MCF 10A (cell line): Measurements from ENCODE around the gene ELFN2. TPM values are rescaled to one million over a fixed set of nuclear protein-coding genes. Genes with fewer than 3 reads are reported as not detected.

Source experiments
- BruUV-seq: library from RNA; stranded (reverse); fragments of 400-500 nt; replicated peaks from 2 replicates; lab custom pipeline; 2021; lab: Mats Ljungman, UMichigan
- CTCF ChIA-PET: fragments of 300-600 bp; sonication (Branson Sonifier 250); formaldehyde crosslinking; extraction: SDS; loops from one replicate; lab custom pipeline; 2021; ENCODE audit warnings: antibody characterized with exemption, inconsistent platforms; lab: Yijun Ruan, JAX
- POLR2A ChIA-PET: fragments of 300-600, 350-650 bp; sonication (Branson Sonifier 250); formaldehyde crosslinking; extraction: SDS; loops from one replicate; lab custom pipeline; 2020; ENCODE audit warnings: antibody characterized with exemption, inconsistent platforms; lab: Yijun Ruan, JAX
- DNase-seq: peaks from one replicate; pipeline ENCODE4 v3.0.0-alpha.2; 2018; ENCODE audit not compliant: unreplicated experiment
- H3K27ac Mint-ChIP-seq: one replicate; pipeline ENCODE4 v1.8.0; 2022; ENCODE audit warnings: mild to moderate bottlenecking, low read depth, mixed read lengths; ENCODE audit not compliant: unreplicated experiment
- H3K27me3 Mint-ChIP-seq: one replicate; pipeline ENCODE4 v1.8.0; 2022; ENCODE audit warnings: mixed read lengths; ENCODE audit not compliant: insufficient read depth, unreplicated experiment
- H3K36me3 Mint-ChIP-seq: one replicate; pipeline ENCODE4 v1.8.0; 2022; ENCODE audit warnings: mild to moderate bottlenecking, moderate library complexity, mixed read lengths; ENCODE audit not compliant: insufficient read depth, unreplicated experiment
- H3K4me1 Mint-ChIP-seq: one replicate; pipeline ENCODE4 v1.8.0; 2022; ENCODE audit warnings: mixed read lengths; ENCODE audit not compliant: insufficient read depth, unreplicated experiment
- H3K4me3 Mint-ChIP-seq: one replicate; pipeline ENCODE4 v1.8.0; 2022; ENCODE audit warnings: mild to moderate bottlenecking, moderate library complexity, mixed read lengths; ENCODE audit not compliant: unreplicated experiment
- H3K9me3 Mint-ChIP-seq: one replicate; pipeline ENCODE4 v1.8.0; 2022; ENCODE audit warnings: mixed read lengths; ENCODE audit not compliant: unreplicated experiment
- intact Hi-C: fragments of 100-400 bp; cut with micrococcal nuclease; formaldehyde crosslinking; loops from 2 replicates; pipeline ENCODE4 v1.14.1; 2022
- total RNA-seq: library from RNA; stranded (reverse); gene quantifications from 2 replicates; pipeline ENCODE4 v1.2.3, GENCODE V29; 2022
- TF ChIP-seq, protein P1 (sequence below): fragments of 200-600 bp; IDR thresholded peaks from one replicate; pipeline ENCODE4 v1.8.0; 2022; ENCODE audit warnings: antibody characterized with exemption, mild to moderate bottlenecking; ENCODE audit not compliant: unreplicated experiment

The ELFN2 gene
- total RNA-seq, 1 experiment from 2014 or later = 4.2 TPM

DNA sequence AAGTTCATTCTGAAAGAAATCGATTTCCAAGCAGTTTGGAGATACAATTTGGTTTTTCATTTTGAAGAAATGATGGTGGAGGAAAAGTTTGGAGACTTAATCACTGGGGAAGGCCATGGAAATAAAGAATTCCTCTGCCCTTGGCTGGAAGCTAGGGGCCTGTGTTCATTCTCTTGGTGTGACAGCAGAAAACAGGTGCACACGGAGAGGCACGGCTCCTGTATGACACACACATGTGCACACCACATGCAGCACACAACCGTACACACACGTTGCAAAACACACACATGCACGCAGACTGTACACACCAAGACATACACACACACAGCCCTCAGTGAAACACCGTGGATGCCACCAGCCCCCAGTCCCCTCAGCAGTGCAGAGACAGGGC lies 80.8 kb downstream of the ELFN2 start:
- Mint-ChIP-seq H3K27me3 (no peaks in the 10 kb centered on the region), H3K27ac (no peak overlapping the region), H3K4me1 (peaks cover 7% of the 10 kb centered on the region), H3K9me3 (no peaks in the 10 kb centered on the region), H3K36me3 (peaks cover 7% of the 10 kb centered on the region), H3K4me3 (no peak overlapping the region)
- ChIA-PET POLR2A (interaction anchor here (0.8 kb wide), 1 partner anchor 52 kb away, joined by 3 read pairs; no protein-coding TSS in a partner anchor), CTCF (no interaction called here)
- intact Hi-C loops = no loop called here
- no peak for DNase-seq
- BruUV-seq = no TSS peak
- TF ChIP-seq, protein P1, sequence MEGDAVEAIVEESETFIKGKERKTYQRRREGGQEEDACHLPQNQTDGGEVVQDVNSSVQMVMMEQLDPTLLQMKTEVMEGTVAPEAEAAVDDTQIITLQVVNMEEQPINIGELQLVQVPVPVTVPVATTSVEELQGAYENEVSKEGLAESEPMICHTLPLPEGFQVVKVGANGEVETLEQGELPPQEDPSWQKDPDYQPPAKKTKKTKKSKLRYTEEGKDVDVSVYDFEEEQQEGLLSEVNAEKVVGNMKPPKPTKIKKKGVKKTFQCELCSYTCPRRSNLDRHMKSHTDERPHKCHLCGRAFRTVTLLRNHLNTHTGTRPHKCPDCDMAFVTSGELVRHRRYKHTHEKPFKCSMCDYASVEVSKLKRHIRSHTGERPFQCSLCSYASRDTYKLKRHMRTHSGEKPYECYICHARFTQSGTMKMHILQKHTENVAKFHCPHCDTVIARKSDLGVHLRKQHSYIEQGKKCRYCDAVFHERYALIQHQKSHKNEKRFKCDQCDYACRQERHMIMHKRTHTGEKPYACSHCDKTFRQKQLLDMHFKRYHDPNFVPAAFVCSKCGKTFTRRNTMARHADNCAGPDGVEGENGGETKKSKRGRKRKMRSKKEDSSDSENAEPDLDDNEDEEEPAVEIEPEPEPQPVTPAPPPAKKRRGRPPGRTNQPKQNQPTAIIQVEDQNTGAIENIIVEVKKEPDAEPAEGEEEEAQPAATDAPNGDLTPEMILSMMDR = no peak

DNA sequence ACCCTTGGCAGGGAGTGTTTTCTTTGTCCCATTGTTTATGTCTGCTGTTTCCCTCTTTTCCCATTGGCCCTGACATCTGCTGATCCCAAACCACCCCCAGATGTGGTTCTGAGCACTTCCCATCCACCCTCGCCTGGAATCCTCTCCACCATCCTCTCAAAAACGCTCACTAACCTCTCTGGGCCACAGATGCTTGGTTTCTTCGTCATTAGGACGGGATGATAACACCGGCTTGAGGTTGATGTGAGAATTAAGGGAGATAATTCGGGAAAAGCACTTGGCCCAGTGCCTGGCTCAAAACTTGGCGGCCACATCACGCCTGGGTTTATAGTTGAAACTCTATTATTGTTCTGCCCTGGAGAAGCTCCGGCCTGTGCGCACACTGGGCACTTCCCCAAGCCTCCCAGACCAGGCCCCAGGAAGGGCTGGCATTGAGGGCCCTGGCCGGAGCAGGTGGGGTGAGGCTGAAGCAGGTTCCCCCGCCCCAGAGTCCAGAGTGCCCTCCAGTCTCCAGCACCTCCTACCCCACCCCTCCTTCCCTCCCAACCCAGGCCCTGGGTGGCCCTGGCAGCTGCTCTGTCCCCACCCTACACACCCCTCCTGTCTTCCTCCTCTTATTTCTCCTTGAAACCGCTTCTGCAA lies 81.3 kb downstream of the ELFN2 start:
- peaks cover 7% of the 10 kb centered on the region for H3K4me1 Mint-ChIP-seq
- H3K9me3 Mint-ChIP-seq = no peaks in the 10 kb centered on the region
- TF ChIP-seq, protein P1 = no peak
- ChIA-PET POLR2A (interaction anchor here (0.6 to 0.8 kb wide), 2 partner anchors 53 to 805 kb away, joined by 3 read pairs; no protein-coding TSS in a partner anchor), CTCF (no interaction called here)
- H3K27ac Mint-ChIP-seq = no peak overlapping the region
- peak; percentile 38 for DNase-seq
- H3K4me3 Mint-ChIP-seq = no peak overlapping the region
- intact Hi-C loops = no loop called here
- H3K27me3 Mint-ChIP-seq = no peaks in the 10 kb centered on the region
- BruUV-seq = no TSS peak
- peaks cover 7% of the 10 kb centered on the region for H3K36me3 Mint-ChIP-seq

DNA sequence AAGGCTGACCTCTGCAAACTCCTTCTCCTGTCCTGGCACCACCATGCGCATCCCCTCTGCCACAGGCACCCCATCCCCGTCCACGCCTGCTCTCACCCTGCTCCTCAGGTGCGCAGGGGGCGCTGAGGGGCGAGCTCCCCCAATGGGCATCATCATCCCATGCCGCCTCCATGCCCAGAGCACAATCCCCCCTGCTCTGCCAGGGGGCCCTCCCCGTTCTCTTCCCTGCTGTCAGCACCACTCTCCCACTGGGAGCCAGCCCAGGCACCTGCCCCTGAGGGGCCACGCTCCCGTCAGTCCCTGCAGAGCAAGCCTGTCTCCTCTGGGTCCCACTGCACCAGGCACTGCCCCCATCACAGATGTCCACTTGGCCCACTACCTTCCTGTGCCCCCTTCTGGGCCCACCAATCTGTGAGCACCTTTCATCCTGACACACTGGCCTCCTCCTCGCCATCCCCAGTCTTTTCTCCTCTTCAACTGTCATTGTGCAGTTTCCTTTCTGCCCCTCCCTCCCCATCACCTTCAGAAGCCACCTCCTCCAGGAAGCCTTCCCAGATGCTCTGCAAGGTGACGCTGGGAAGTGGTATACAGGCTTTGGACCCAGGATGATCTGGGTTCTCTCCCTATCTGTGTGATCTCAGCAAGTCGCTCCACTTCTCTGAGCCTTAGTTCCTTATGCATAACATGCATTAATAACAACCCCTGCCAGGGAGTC lies 82.4 kb downstream of the ELFN2 start:
- Mint-ChIP-seq H3K9me3 (no peaks in the 10 kb centered on the region), H3K4me1 (peaks cover 7% of the 10 kb centered on the region), H3K27me3 (no peaks in the 10 kb centered on the region), H3K27ac (no peak overlapping the region), H3K4me3 (no peak overlapping the region), H3K36me3 (peaks cover 7% of the 10 kb centered on the region)
- ChIA-PET CTCF (no interaction called here), POLR2A (no interaction called here)
- intact Hi-C loops = no loop called here
- BruUV-seq = no TSS peak
- TF ChIP-seq, protein P1 = no peak
- DNase-seq = no peak

DNA sequence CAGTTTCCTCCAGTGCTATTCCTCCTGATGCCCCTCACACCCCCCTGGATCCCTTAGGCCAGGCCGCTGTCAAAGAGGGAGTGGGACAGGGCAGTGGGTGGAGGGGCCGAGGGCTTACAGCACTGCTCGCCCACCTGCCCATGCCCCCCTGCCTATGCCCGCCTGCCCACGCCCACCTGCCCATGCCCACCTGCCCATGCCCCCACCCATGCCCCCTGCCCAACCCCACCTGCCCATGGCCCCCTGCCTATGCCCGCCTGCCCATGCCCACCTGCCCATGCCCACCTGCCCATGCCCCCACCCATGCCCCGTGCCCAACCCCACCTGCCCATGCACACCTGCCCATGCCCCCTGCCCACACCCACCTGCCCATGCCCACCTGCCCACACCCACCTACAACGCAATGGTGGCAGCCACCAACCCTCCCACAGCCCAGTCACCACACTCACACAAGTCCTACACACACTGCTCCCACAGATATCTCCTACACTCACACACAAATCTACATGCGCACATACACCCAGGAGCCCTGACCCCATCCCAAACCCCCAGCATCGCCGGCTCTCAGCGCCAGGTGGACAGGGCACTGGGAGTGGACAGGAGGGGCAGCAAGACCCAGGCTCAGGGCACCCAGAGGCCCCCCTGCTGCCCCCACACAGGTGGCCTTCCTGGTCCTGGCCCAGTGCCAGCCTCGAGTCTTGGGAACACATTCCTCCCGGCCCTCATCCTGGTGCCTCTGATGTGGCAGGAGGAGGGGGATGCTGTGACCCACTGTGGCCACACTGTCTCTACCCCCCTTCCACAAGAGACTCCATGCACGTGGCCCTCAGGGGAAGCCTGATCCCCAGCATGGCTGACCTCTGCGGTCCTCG lies 83.2 kb downstream of the ELFN2 start:
- DNase-seq = no peak
- BruUV-seq = no TSS peak
- H3K4me3 Mint-ChIP-seq = no peak overlapping the region
- H3K9me3 Mint-ChIP-seq = no peaks in the 10 kb centered on the region
- H3K36me3 Mint-ChIP-seq = peaks cover 7% of the 10 kb centered on the region
- ChIA-PET CTCF (interaction anchor here (0.6 kb wide), 1 partner anchor 24 kb away, joined by 3 read pairs; no protein-coding TSS in a partner anchor), POLR2A (no interaction called here)
- intact Hi-C loops = no loop called here
- TF ChIP-seq, protein P1 = no peak
- no peaks in the 10 kb centered on the region for H3K27me3 Mint-ChIP-seq
- peaks cover 7% of the 10 kb centered on the region for H3K4me1 Mint-ChIP-seq
- no peak overlapping the region for H3K27ac Mint-ChIP-seq
